K562 (cell line): Measurements from ENCODE around the gene FBXO10.

Experiments used
- ARID3A ChIP-seq: IDR thresholded peaks from 2 replicates; pipeline ENCODE4 v1.6.1; 2012; ENCODE audit warnings: low read depth, low read length, improper control_type of control experiment, borderline replicate concordance
- HBP1 ChIP-seq: fragments of 450-650 bp; formaldehyde crosslinking; IDR thresholded peaks from 2 replicates; pipeline ENCODE4 v1.4.0; 2022; ENCODE audit warnings: missing genetic modification characterization
- LEF1 ChIP-seq: fragments of 450-650 bp; IDR thresholded peaks from 2 replicates; pipeline ENCODE4 v1.6.1; 2016; ENCODE audit warnings: mild to moderate bottlenecking
- USF2 ChIP-seq: sonication (generic); formaldehyde crosslinking; IDR thresholded peaks from 2 replicates; pipeline ENCODE4 v1.5.0; 2020; ENCODE audit warnings: missing genetic modification reagents
- ZNF512 ChIP-seq: IDR thresholded peaks from 2 replicates; pipeline ENCODE4 v1.6.1; 2016; ENCODE audit warnings: missing genetic modification characterization, missing compliant biosample characterization

GRCh38 chr9:37534412-37534811 is 41.8 kb downstream of the FBXO10 start:
- TF ChIP-seq ZNF512, result no peak
- TF ChIP-seq LEF1, result no peak
- TF ChIP-seq USF2, result no peak
- TF ChIP-seq HBP1, result no peak
- TF ChIP-seq ARID3A, result no peak
